Measurements from ENCODE around the gene ZNF878.
A peak's percentile ranks its signal among the peaks of the same experiment; 100 is the strongest.

Gene ZNF878

DNA sequence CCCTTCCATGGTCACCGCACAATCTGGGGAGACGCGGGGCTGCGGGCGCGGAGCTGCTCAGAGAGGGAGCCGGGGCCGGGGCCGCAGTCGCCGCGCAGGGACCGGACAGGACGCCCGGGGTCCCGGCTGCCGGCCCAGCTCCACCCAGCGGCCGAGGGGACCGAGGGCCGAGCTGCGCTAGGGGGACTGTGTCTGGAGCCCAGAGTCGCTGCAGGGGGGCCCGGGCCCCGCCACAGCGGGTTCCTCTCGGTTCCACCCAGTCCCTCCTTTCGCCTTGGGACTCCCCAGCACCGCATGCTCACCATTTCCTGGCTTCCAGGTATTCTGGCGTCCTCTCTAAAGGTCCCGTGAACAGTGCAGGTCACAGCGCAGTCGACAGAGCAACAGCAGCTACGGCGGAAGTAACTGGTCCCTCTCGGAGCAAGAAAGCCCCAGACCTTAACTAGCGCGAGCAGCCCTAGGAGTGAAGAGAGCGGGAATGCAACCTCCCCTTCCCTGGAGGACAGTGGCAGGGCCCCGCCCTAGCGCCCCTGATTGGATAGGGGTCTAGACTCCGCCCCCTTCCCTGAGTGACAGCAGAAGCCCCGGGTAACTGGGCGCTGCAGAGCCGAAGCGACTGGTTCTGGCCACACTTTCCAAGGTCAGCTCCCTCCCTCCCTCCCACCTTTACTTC is at the start of gene ZNF878:
TSS of gene ZNF878 (minus strand) at position 465 of the 673 bp plus-strand sequence. CDS start at position 305, 160 bp downstream.
- in situ Hi-C loops (cut with MboI; ENCODE audit: low pct_unique_long_range_greater_than_20kb, low sequenced_read_pairs, unreplicated experiment) = no loop called here
- TF ChIP-seq, protein P1, sequence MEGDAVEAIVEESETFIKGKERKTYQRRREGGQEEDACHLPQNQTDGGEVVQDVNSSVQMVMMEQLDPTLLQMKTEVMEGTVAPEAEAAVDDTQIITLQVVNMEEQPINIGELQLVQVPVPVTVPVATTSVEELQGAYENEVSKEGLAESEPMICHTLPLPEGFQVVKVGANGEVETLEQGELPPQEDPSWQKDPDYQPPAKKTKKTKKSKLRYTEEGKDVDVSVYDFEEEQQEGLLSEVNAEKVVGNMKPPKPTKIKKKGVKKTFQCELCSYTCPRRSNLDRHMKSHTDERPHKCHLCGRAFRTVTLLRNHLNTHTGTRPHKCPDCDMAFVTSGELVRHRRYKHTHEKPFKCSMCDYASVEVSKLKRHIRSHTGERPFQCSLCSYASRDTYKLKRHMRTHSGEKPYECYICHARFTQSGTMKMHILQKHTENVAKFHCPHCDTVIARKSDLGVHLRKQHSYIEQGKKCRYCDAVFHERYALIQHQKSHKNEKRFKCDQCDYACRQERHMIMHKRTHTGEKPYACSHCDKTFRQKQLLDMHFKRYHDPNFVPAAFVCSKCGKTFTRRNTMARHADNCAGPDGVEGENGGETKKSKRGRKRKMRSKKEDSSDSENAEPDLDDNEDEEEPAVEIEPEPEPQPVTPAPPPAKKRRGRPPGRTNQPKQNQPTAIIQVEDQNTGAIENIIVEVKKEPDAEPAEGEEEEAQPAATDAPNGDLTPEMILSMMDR (IDR thresholded peaks at IDR 0.05; ENCODE audit: extremely low read depth, insufficient read depth, missing control alignments) = peak; percentile 36
- DNase-seq (ENCODE audit: low spot score) = peak; percentile 86

DNA sequence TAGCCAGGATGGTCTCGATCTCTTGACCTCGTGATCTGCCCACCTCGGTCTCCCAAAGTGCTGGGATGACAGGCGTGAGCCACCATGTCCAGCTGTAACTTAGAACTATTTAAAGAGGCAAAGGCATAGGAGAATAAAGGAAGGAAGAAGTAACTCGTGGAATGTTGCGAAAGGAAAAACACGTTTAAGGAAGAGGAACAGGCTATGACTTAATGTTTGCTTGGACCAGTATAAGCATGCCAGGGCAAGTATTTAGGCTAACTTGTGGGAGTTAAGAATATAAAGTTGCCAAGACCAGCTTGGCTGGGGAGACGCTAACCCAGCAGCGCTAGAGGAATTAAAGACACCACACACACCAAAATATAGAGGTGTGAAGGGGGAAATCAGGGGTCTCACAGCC is 45.3 kb upstream of the ZNF878 start:
- in situ Hi-C loops (cut with MboI; ENCODE audit: low pct_unique_long_range_greater_than_20kb, low sequenced_read_pairs, unreplicated experiment) = no loop called here

DNA sequence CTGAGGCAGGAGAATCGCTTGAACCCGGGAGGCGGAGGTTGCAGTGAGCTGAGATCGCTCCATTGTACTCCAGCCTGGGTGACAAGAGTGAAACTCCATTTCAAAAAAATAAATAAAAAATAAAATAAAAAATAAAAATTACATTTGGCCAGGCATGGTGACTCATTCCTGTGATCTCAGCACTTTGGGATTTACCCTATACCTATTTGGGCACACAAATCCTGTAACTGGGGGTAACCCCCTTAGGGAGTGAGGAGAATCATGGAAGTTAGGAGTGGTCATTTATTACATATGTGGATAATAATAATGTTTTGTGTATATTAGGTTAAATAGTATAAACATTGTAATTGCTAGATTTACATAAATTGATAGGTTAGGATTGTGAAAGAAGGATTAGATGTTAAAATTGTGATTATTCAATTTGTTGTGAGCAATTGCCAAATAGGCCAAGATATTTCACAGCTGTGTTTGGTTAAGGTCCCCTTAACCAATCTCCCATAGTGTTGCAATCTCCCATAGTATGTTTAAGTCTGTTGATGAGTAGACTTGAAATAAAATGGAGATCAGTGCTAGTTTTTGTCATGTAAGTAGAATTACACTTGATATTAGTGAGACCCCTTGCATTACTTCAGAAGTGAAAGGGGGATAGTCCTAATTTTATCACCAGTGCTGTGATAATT is 42.5 kb upstream of the ZNF878 start:
- TF ChIP-seq, protein P1 (IDR thresholded peaks at IDR 0.05; ENCODE audit: extremely low read depth, insufficient read depth, missing control alignments) = no peak
- no peak for DNase-seq (ENCODE audit: low spot score)
- in situ Hi-C loops (cut with MboI; ENCODE audit: low pct_unique_long_range_greater_than_20kb, low sequenced_read_pairs, unreplicated experiment) = no loop called here

More for the DNA sequence above, 45.3 kb upstream of the ZNF878 start:
- TF ChIP-seq, protein P1 (IDR thresholded peaks at IDR 0.05; ENCODE audit: extremely low read depth, insufficient read depth, missing control alignments) = no peak
- no peak for DNase-seq (ENCODE audit: low spot score)

GRCh38 chr19:12093777-12094176 is 41.0 kb upstream of the ZNF878 start:
- in situ Hi-C loops (cut with MboI; ENCODE audit: low pct_unique_long_range_greater_than_20kb, low sequenced_read_pairs, unreplicated experiment) = no loop called here
- DNase-seq (ENCODE audit: low spot score) = peak; percentile 73
- TF ChIP-seq, protein P1 (IDR thresholded peaks at IDR 0.05; ENCODE audit: extremely low read depth, insufficient read depth, missing control alignments) = no peak

GRCh38 chr19:12092956-12093355 is 40.2 kb upstream of the ZNF878 start:
- DNase-seq (ENCODE audit: low spot score) = no peak
- TF ChIP-seq, protein P1 (IDR thresholded peaks at IDR 0.05; ENCODE audit: extremely low read depth, insufficient read depth, missing control alignments) = no peak
- in situ Hi-C loops (cut with MboI; ENCODE audit: low pct_unique_long_range_greater_than_20kb, low sequenced_read_pairs, unreplicated experiment) = no loop called here

DNA sequence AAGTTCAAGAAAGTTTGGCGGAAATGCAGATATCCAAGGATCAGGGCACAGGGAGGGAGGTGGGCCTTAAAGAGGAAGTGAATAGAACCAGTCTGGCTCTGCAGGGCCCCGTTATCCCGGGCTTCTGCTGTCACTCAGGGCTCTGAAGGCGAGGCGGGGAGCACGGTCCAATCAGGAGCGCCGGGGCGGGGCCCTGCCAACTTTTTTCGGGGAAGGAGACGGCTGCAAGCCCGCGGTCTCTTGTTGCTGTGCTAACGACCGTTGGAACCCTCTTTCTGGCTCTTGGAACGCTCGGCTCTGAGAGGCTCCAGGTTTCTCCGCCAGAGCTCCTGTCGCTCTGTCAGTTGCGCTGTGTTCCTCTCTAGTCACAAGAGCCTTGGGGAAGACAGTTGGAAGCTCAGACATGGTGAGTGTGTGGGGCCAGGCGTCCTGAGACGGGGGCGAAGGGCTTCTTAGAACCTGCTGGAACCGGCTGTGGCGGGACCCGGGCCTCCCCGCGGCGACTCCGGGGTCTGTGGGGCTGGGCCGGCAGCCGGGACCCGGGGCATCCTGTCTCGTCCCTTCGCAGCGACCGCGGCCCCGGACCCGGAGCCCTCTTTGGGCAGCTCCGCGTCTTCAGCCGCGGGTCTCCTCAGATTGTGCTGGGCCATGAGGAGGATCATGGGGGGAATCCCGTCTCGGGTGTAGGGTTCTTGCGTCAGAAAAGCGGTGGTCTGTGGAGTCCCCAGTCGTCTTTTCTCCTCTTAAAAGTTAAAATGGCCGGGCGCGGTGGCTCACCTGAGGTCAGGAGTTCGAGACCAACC is 39.5 kb upstream of the ZNF878 start:
- TF ChIP-seq, protein P1 (IDR thresholded peaks at IDR 0.05; ENCODE audit: extremely low read depth, insufficient read depth, missing control alignments) = no peak
- peak; percentile 91 for DNase-seq (ENCODE audit: low spot score)

More for the DNA sequence above, 39.5 kb upstream of the ZNF878 start:
- in situ Hi-C loops (cut with MboI; ENCODE audit: low pct_unique_long_range_greater_than_20kb, low sequenced_read_pairs, unreplicated experiment) = no loop called here
